Endodermal cell (in vitro differentiated cells): ENCODE data around the gene PGM1. TPM values are rescaled to one million over a fixed set of nuclear protein-coding genes. Genes with fewer than 3 reads are reported as not detected.

ENCODE experiments used
- DNase-seq: peaks from one replicate; pipeline ENCODE4 v3.0.0-alpha.2; 2017
- H3K27ac ChIP-seq: 2 replicates; pipeline ENCODE4 v1.5.1; 2013; ENCODE audit warnings: mild to moderate bottlenecking, low read depth, low read length, moderate library complexity
- H3K27me3 ChIP-seq: 2 replicates; pipeline ENCODE4 v1.6.1; 2013; ENCODE audit warnings: mild to moderate bottlenecking, low read length, moderate library complexity; ENCODE audit not compliant: insufficient read depth, control insufficient read depth, poor library complexity, severe bottlenecking
- H3K36me3 ChIP-seq: 2 replicates; pipeline ENCODE4 v1.7.0; 2013; ENCODE audit warnings: mild to moderate bottlenecking, low read length, moderate library complexity; ENCODE audit not compliant: control insufficient read depth, insufficient read depth
- H3K4me1 ChIP-seq: one replicate; pipeline ENCODE4 v1.7.0; 2013; ENCODE audit warnings: low read length; ENCODE audit not compliant: control insufficient read depth, insufficient read depth
- H3K4me3 ChIP-seq: 2 replicates; pipeline ENCODE4 v1.5.1; 2013; ENCODE audit warnings: mild to moderate bottlenecking, low read length, moderate library complexity
- H3K9ac ChIP-seq: 2 replicates; pipeline ENCODE4 v1.6.1; 2013; ENCODE audit warnings: mild to moderate bottlenecking, low read length, moderate library complexity; ENCODE audit not compliant: poor library complexity, severe bottlenecking; ENCODE audit errors: extremely low read depth
- H3K9me3 ChIP-seq: 2 replicates; pipeline ENCODE4 v1.6.1; 2013; ENCODE audit warnings: mild to moderate bottlenecking, low read length, moderate library complexity; ENCODE audit not compliant: control insufficient read depth
- H3K27ac Mint-ChIP-seq: 2 replicates; pipeline ENCODE4 v1.8.0; 2020; ENCODE audit warnings: mixed read lengths
- H3K27me3 Mint-ChIP-seq: 2 replicates; pipeline ENCODE4 v1.8.0; 2021; ENCODE audit warnings: mild to moderate bottlenecking, mixed read lengths; ENCODE audit not compliant: insufficient read depth
- H3K36me3 Mint-ChIP-seq: 2 replicates; pipeline ENCODE4 v1.8.0; 2020; ENCODE audit warnings: low read depth, mixed read lengths
- H3K4me1 Mint-ChIP-seq: 2 replicates; pipeline ENCODE4 v1.8.0; 2020; ENCODE audit warnings: mixed read lengths
- H3K4me3 Mint-ChIP-seq: 2 replicates; pipeline ENCODE4 v1.8.0; 2020; ENCODE audit warnings: mild to moderate bottlenecking, moderate library complexity, mixed read lengths
- H3K9me3 Mint-ChIP-seq: 2 replicates; pipeline ENCODE4 v1.8.0; 2020; ENCODE audit warnings: mild to moderate bottlenecking, mixed read lengths
- CTCF ChIP-seq: fragments of 200-600 bp; sonication (generic); conservative IDR thresholded peaks from 2 replicates; pipeline ENCODE4 v1.5.0; 2021; ENCODE audit warnings: antibody characterized with exemption, mild to moderate bottlenecking
- whole genome bisulfite sequencing, 2 experiments: methylation state at CpG; one replicate each; pipeline versions ENCODE4 v1.1.5 to v1.1.7; 2013; ENCODE audit warnings: missing lambda C conversion rate in 2 of 2, mixed read lengths in 1 of 2; ENCODE audit not compliant: insufficient coverage in 1 of 2, insufficient read length in 1 of 2; 5-methylcytosine and 5-hydroxymethylcytosine counted together
- total RNA-seq, 2 donors: library from RNA; stranded (reverse); fragmentation: NEBNext Ultra II Directional in 1 of 2; extraction: Animal tissue kit (Norgen Biotek cat#: 25700) in 1 of 2; gene quantifications; 2 replicates in 1 of 2; 3 replicates in 1 of 2; pipeline ENCODE4 v1.2.1, GENCODE V29; 2021

Gene PGM1
- total RNA-seq, 2 donors from 2014 or later: 119 to 165 TPM

- peak overlapping the region; percentile 92 for H3K27ac ChIP-seq
- 80 to 84% methylated on average over 6 to 8 of the region's 8 CpGs for WGBS, 2 experiments
- DNase-seq: no peak
- Mint-ChIP-seq H3K4me1 (peaks cover 8% of the 10 kb centered on the region), H3K36me3 (no peaks in the 10 kb centered on the region), H3K27me3 (peaks cover 2% of the 10 kb centered on the region), H3K27ac (no peak overlapping the region), H3K4me3 (no peak overlapping the region), H3K9me3 (no peaks in the 10 kb centered on the region)
- H3K9ac ChIP-seq: no peak overlapping the region
- H3K4me3 ChIP-seq: no peak overlapping the region
- no peaks in the 10 kb centered on the region for H3K9me3 ChIP-seq
- H3K27me3 ChIP-seq: no peaks in the 10 kb centered on the region
- no peaks in the 10 kb centered on the region for H3K4me1 ChIP-seq
- TF ChIP-seq CTCF: no peak
- H3K36me3 ChIP-seq: no peaks in the 10 kb centered on the region
These were observed 110.5 kb downstream of the PGM1 start for GRCh38 chr1:63703701-63704107.

DNA sequence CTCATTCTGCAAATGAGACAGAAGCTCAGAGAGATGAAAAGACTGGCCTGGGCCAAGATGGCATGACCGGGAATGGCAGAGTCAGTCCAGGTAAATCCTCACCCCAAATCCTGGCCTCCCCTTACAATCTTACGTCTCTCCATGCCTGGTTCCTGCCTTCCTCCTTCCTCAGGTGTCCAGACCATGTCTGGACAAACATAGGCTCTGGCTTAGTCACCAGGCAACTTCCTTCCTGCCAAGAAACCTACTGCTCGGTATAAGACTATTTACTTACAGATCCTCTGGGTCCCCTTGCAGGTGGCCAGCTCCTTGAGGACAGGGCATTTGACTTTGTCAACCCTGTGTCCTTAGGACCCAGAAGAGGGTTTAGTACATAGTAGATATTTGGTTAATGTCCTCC is 111.2 kb downstream of the PGM1 start:
- Mint-ChIP-seq H3K27ac (no peak overlapping the region), H3K4me1 (peaks cover 8% of the 10 kb centered on the region), H3K4me3 (no peak overlapping the region), H3K27me3 (peaks cover 2% of the 10 kb centered on the region), H3K36me3 (no peaks in the 10 kb centered on the region), H3K9me3 (no peaks in the 10 kb centered on the region)
- no peaks in the 10 kb centered on the region for H3K9me3 ChIP-seq
- no peak overlapping the region for H3K9ac ChIP-seq
- H3K4me3 ChIP-seq: no peak overlapping the region
- no peaks in the 10 kb centered on the region for H3K4me1 ChIP-seq
- H3K27ac ChIP-seq: peak overlapping the region; percentile 92
- H3K27me3 ChIP-seq: no peaks in the 10 kb centered on the region
- DNase-seq: no peak
- no peaks in the 10 kb centered on the region for H3K36me3 ChIP-seq
- TF ChIP-seq CTCF: no peak
- WGBS, 2 experiments: 94 to 98% methylated on average over 3 of the region's 3 CpGs

DNA sequence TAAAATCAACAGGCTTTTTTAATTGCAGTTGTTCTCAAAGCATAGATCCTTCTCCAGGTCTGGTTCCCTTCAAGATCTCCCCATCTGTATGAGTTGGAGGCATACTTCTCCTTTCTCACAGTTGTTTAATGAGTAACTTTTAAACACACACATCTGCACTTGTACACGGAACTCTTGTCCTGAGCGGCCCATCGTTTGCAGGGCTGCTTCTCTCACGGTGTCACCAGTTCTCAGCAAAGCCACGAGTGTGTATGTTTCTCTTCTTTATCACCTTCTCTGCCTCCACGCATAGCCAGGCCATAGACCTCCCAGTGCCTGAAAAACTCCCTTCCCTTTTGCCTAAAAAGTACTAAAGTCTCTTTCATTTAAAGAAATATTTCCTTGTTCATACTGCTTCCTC is 111.9 kb downstream of the PGM1 start:
- WGBS, 2 experiments: 87 to 93% methylated on average over 6 of the region's 6 CpGs
- Histone ChIP-seq H3K4me3 (no peak overlapping the region), H3K27me3 (no peaks in the 10 kb centered on the region), H3K9me3 (no peaks in the 10 kb centered on the region), H3K4me1 (no peaks in the 10 kb centered on the region), H3K27ac (no peak overlapping the region), H3K9ac (no peak overlapping the region), H3K36me3 (no peaks in the 10 kb centered on the region)
- H3K27me3 Mint-ChIP-seq: peaks cover 2% of the 10 kb centered on the region
- no peak for TF ChIP-seq CTCF
- peaks cover 8% of the 10 kb centered on the region for H3K4me1 Mint-ChIP-seq
- H3K27ac Mint-ChIP-seq: no peak overlapping the region
- no peak overlapping the region for H3K4me3 Mint-ChIP-seq
- no peak for DNase-seq
- no peaks in the 10 kb centered on the region for H3K9me3 Mint-ChIP-seq
- H3K36me3 Mint-ChIP-seq: no peaks in the 10 kb centered on the region
